Suprapubic skin (tissue), 4 donors: ENCODE results near the gene AMD1.

Experiments used
- CTCF ChIP-seq, 2 donors: fragments of 200-600 bp in 1 of 2; fragments of 450-650 bp in 1 of 2; sonication (generic) in 1 of 2; IDR thresholded peaks; one replicate each; pipeline ENCODE4 v1.5.1; 2016 to 2019; ENCODE audit warnings: antibody characterized with exemption in 2 of 2, mild to moderate bottlenecking in 1 of 2, moderate library complexity in 1 of 2
- EP300 ChIP-seq: sonication (generic); formaldehyde crosslinking; IDR thresholded peaks from one replicate; pipeline ENCODE4 v1.6.1; 2017; ENCODE audit warnings: antibody characterized with exemption
- POLR2A ChIP-seq, 2 donors: fragments of 450-650 bp; IDR thresholded peaks; one replicate each; pipeline ENCODE4 v1.6.1; 2017; ENCODE audit warnings: antibody characterized with exemption in 2 of 2, mild to moderate bottlenecking in 2 of 2, moderate library complexity in 2 of 2
- POLR2AphosphoS5 ChIP-seq, 3 donors: sonication (generic); formaldehyde crosslinking; IDR thresholded peaks; one replicate each; pipeline ENCODE4 v1.6.1; 2017; ENCODE audit warnings: antibody characterized with exemption in 3 of 3

- TF ChIP-seq CTCF (IDR thresholded peaks at IDR 0.05) (no peak), POLR2A (IDR thresholded peaks at IDR 0.05) (no peak), POLR2AphosphoS5 (IDR thresholded peaks at IDR 0.05) (no peak), EP300 (no peak)
Measured at GRCh38 chr6:110933912-110934311, 59.3 kb downstream of the AMD1 start.
